SW 1271 (cell line): ENCODE results near the gene DUS1L.

Experiments
- DNase-seq, 2 experiments: peaks; one replicate each; lab custom pipeline; 2025; lab: John Stamatoyannopoulos, UW

Gene DUS1L

GRCh38 chr17:82012640-82013295, 52.8 kb downstream of the DUS1L start:
- no peak for DNase-seq

GRCh38 chr17:82012261-82012639, 53.4 kb downstream of the DUS1L start:
- no peak for DNase-seq

- no peak for DNase-seq
Measured at GRCh38 chr17:82011617-82012187, 53.9 kb downstream of the DUS1L start.

GRCh38 chr17:82010575-82011525, 54.8 kb downstream of the DUS1L start:
- no peak for DNase-seq

GRCh38 chr17:82009413-82009812, 56.2 kb downstream of the DUS1L start:
- no peak for DNase-seq

- DNase-seq: no peak
Measured at GRCh38 chr17:82008941-82009405, 56.6 kb downstream of the DUS1L start.

GRCh38 chr17:82008258-82008940, 57.2 kb downstream of the DUS1L start:
- no peak for DNase-seq
